ENCODE measurements around the gene TMEM150A. TPM values are rescaled to one million over a fixed set of nuclear protein-coding genes. Genes with fewer than 3 reads are reported as not detected.

TMEM150A gene
- total and polyA plus RNA-seq, 9 donors: 7.0 to 27.1 (median 17.8) TPM

- intact Hi-C loops (cut with DNase I): no loop called here
- H3K9me3 ChIP-seq: no peaks in the 10 kb centered on the region
- H3K4me1 ChIP-seq (ENCODE audit: insufficient read depth): peaks cover 26% of the 10 kb centered on the region
- peak in 2 of 5 donors; percentile 39 to 65 for DNase-seq
- 11 to 18% (median 13%) methylated on average over 7 of the region's 7 CpGs for WGBS, 3 donors
- no peaks in the 10 kb centered on the region for H3K27me3 ChIP-seq
- TF ChIP-seq POLR2A (IDR thresholded peaks at IDR 0.05): no peak
- no peak for TF ChIP-seq EP300 (IDR thresholded peaks at IDR 0.05)
- no peak for TF ChIP-seq CTCF (IDR thresholded peaks at IDR 0.05)
- H3K36me3 ChIP-seq: no peaks in the 10 kb centered on the region
- peak overlapping the region; percentile 40 to 57 for H3K27ac ChIP-seq
- no peak overlapping the region for H3K4me3 ChIP-seq
Measured at GRCh38 chr2:85589982-85590791, 12.3 kb downstream of the TMEM150A start.

GRCh38 chr2:85589181-85589580 is 13.3 kb downstream of the TMEM150A start:
- WGBS, 3 donors: 33 to 41% (median 33%) methylated on average over 4 of the region's 4 CpGs
- Histone ChIP-seq H3K27me3 (no peaks in the 10 kb centered on the region), H3K27ac (peak overlapping the region; percentile 57), H3K4me3 (no peak overlapping the region), H3K36me3 (no peaks in the 10 kb centered on the region), H3K4me1 (ENCODE audit: insufficient read depth) (peaks cover 23% of the 10 kb centered on the region), H3K9me3 (no peaks in the 10 kb centered on the region)
- no peak for TF ChIP-seq EP300 (IDR thresholded peaks at IDR 0.05)
- peak in 4 of 5 donors; percentile 45 to 84 (median 64) for DNase-seq
- intact Hi-C loops (cut with DNase I): no loop called here

- no peaks in the 10 kb centered on the region for H3K27me3 ChIP-seq
- no peak overlapping the region for H3K4me3 ChIP-seq
- H3K9me3 ChIP-seq: no peaks in the 10 kb centered on the region
- H3K27ac ChIP-seq: peak overlapping the region; percentile 57
- no peaks in the 10 kb centered on the region for H3K36me3 ChIP-seq
- peaks cover 23% of the 10 kb centered on the region for H3K4me1 ChIP-seq (ENCODE audit: insufficient read depth)
- DNase-seq: no peak
- intact Hi-C loops (cut with DNase I): no loop called here
- 78 to 90% (median 87%) methylated on average over 4 of the region's 4 CpGs for WGBS, 3 donors
- TF ChIP-seq EP300 (IDR thresholded peaks at IDR 0.05) (no peak), POLR2A (IDR thresholded peaks at IDR 0.05) (no peak), CTCF (IDR thresholded peaks at IDR 0.05) (no peak)
Measured at GRCh38 chr2:85588645-85589044, 13.9 kb downstream of the TMEM150A start.

- Histone ChIP-seq H3K4me1 (ENCODE audit: insufficient read depth) (peaks cover 23% of the 10 kb centered on the region), H3K36me3 (no peaks in the 10 kb centered on the region), H3K27me3 (no peaks in the 10 kb centered on the region), H3K9me3 (no peaks in the 10 kb centered on the region), H3K27ac (peak overlapping the region; percentile 36 to 57), H3K4me3 (no peak overlapping the region)
- TF ChIP-seq CTCF (IDR thresholded peaks at IDR 0.05): no peak
- TF ChIP-seq POLR2A (IDR thresholded peaks at IDR 0.05): no peak
- no peak for TF ChIP-seq EP300 (IDR thresholded peaks at IDR 0.05)
- no peak for DNase-seq
- WGBS, 3 donors: 89 to 97% (median 97%) methylated on average over 4 of the region's 4 CpGs
- intact Hi-C loops (cut with DNase I): no loop called here
Measured at GRCh38 chr2:85588236-85588635, 14.3 kb downstream of the TMEM150A start.

GRCh38 chr2:85585781-85586105 is 16.8 kb downstream of the TMEM150A start:
- DNase-seq: no peak
- no peaks in the 10 kb centered on the region for H3K36me3 ChIP-seq
- 63 to 79% (median 78%) methylated on average over 1 of the region's 1 CpG for WGBS, 3 donors
- H3K27ac ChIP-seq: peak overlapping the region in 1 of 2 donors; percentile 38
- peaks cover 17% of the 10 kb centered on the region for H3K4me1 ChIP-seq (ENCODE audit: insufficient read depth)
- H3K4me3 ChIP-seq: no peak overlapping the region
- H3K27me3 ChIP-seq: no peaks in the 10 kb centered on the region
- intact Hi-C loops (cut with DNase I): no loop called here
- TF ChIP-seq POLR2A (IDR thresholded peaks at IDR 0.05) (no peak), EP300 (IDR thresholded peaks at IDR 0.05) (peak; percentile 30)
- no peaks in the 10 kb centered on the region for H3K9me3 ChIP-seq
